RWPE1 (cell line): ENCODE measurements around the gene SH2D3A.
"Not testable (repeated sequence)": the region's sequence is repeated elsewhere in the genome, so short reads cannot be mapped to it uniquely, and the experiment has no call there.

ENCODE experiments used
- CTCF ChIA-PET: fragments of 350-600 bp; sonication (Branson Sonifier 250); formaldehyde crosslinking; extraction: SDS; loops from one replicate; lab custom pipeline; 2021; lab: Yijun Ruan, JAX
- POLR2A ChIA-PET: fragments of 400-600 bp; formaldehyde crosslinking; extraction: SDS; loops from one replicate; lab custom pipeline; 2020; ENCODE audit warnings: antibody characterized with exemption; ENCODE audit not compliant: low non-redundant PET; lab: Yijun Ruan, JAX
- DNase-seq: peaks from one replicate; pipeline ENCODE4 v3.0.0; 2012; ENCODE audit warnings: low spot score
- H3K27ac ChIP-seq: fragments of 450-650 bp; 2 replicates; pipeline ENCODE4 v1.5.1; 2017
- CTCF ChIP-seq: fragments of 450-650 bp; conservative IDR thresholded peaks from 2 replicates; pipeline ENCODE4 v1.5.1; 2017; ENCODE audit warnings: low read depth, mild to moderate bottlenecking

The SH2D3A gene

GRCh38 chr19:6777434-6777833 lies 10.2 kb upstream of the SH2D3A start:
- ChIA-PET POLR2A (no interaction called here), CTCF (no interaction called here)
- no peak for TF ChIP-seq CTCF
- H3K27ac ChIP-seq: no peak overlapping the region
- no peak for DNase-seq

GRCh38 chr19:6776999-6777398 lies 9.8 kb upstream of the SH2D3A start:
- H3K27ac ChIP-seq: no peak overlapping the region
- DNase-seq: no peak
- TF ChIP-seq CTCF: no peak
- CTCF ChIA-PET: no interaction called here
- POLR2A ChIA-PET: no interaction called here

- H3K27ac ChIP-seq, CTCF ChIA-PET, POLR2A ChIA-PET, DNase-seq: not testable (repeated sequence)
These were observed 8.8 kb upstream of the SH2D3A start for GRCh38 chr19:6776045-6776444.

GRCh38 chr19:6774821-6775707 lies 7.8 kb upstream of the SH2D3A start:
- no peak overlapping the region for H3K27ac ChIP-seq
- no peak for TF ChIP-seq CTCF
- ChIA-PET POLR2A (no interaction called here), CTCF (interaction anchor here (0.6 kb wide), 1 partner anchor 89 kb away, joined by 3 read pairs; no protein-coding TSS in a partner anchor)
- no peak for DNase-seq

GRCh38 chr19:6773323-6773931 lies 6.2 kb upstream of the SH2D3A start:
- TF ChIP-seq CTCF: no peak
- H3K27ac ChIP-seq: no peak overlapping the region
- CTCF ChIA-PET: interaction anchor here (0.5 kb wide), 1 partner anchor 531 kb away, joined by 8 read pairs; no protein-coding TSS in a partner anchor
- POLR2A ChIA-PET: no interaction called here
- no peak for DNase-seq

- no peak for TF ChIP-seq CTCF
- ChIA-PET CTCF (interaction anchor here (0.5 to 1.0 kb wide), 2 partner anchors 10 to 532 kb away, joined by 5 to 8 read pairs; no protein-coding TSS in a partner anchor), POLR2A (no interaction called here)
- no peak for DNase-seq
- H3K27ac ChIP-seq: no peak overlapping the region
These were observed 5.7 kb upstream of the SH2D3A start for GRCh38 chr19:6772866-6773322.
